ENCODE data around the gene VOPP1.

DNA sequence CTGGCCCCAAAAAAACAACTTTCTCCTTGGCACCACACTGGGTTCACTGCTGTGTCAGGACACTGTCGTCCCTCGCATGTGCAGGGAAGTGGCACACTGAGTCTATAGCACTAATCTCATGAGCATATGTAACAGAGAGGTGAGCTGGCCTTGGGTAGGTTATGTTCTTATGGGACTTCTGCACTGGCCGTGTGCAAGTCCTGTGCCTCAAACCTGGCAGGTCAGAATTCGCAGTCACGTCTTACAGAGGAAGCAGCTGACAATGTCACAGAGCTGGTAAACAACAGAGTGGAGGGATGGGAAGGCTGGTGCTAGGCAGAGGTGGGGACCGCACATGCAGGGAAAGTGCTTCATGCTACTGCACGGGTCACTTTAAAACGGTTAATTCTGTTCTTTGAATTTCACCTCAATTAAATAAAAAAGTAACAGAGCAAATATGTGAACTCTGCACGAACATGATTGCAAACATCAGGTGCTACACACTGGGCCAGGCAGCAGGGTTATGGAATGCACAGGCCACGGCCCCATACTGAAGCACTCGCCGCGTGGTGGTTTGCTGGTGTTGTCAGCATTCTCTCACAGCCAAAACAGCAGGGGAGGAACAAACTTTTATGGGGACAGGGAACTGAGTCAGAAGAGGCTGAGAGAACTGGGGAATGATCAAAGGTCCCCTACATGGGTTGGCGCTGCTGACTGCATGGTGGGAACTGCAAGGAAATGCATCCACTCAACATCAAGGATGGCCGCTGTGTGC lies 54.2 kb downstream of the VOPP1 start:
- TF ChIP-seq, protein P1, sequence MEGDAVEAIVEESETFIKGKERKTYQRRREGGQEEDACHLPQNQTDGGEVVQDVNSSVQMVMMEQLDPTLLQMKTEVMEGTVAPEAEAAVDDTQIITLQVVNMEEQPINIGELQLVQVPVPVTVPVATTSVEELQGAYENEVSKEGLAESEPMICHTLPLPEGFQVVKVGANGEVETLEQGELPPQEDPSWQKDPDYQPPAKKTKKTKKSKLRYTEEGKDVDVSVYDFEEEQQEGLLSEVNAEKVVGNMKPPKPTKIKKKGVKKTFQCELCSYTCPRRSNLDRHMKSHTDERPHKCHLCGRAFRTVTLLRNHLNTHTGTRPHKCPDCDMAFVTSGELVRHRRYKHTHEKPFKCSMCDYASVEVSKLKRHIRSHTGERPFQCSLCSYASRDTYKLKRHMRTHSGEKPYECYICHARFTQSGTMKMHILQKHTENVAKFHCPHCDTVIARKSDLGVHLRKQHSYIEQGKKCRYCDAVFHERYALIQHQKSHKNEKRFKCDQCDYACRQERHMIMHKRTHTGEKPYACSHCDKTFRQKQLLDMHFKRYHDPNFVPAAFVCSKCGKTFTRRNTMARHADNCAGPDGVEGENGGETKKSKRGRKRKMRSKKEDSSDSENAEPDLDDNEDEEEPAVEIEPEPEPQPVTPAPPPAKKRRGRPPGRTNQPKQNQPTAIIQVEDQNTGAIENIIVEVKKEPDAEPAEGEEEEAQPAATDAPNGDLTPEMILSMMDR (IDR thresholded peaks at IDR 0.05), result no peak
- TF ChIP-seq POLR2A (IDR thresholded peaks at IDR 0.05), result no peak

Measured in suprapubic skin (tissue), 3 donors.